ENCODE data around the gene METAP1. TPM values are rescaled to one million over a fixed set of nuclear protein-coding genes. Genes with fewer than 3 reads are reported as not detected.

The METAP1 gene
- total and polyA plus RNA-seq, 2 donors (not counting 1 experiment from before 2014, with no cell fraction given) = 20.4 to 40.0 TPM

DNA sequence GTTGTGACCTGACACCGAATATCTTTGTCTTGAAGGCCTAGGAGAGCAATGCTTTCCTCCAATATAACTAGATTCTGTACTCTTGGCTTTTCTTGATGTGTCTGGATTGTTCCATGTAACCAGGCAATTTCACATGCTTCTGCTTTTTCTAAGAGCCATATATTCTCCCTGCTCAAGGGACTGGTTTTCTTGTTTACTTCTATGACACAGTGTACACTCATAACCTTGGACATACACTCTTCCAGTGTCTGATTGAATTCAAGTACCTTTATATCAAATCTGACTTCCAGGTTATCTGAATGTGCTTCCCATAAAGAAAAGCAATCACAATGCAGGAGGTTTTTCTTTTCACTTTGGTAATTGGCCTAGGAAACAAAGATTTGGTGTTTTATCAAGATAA, 49.2 kb upstream of the METAP1 start:
- no peak for DNase-seq
- Mint-ChIP-seq H3K4me3 (no peak overlapping the region), H3K9me3 (ENCODE audit: insufficient read depth) (no peaks in the 10 kb centered on the region), H3K27me3 (no peaks in the 10 kb centered on the region), H3K4me1 (no peaks in the 10 kb centered on the region), H3K27ac (no peak overlapping the region)
- no peak for TF ChIP-seq EZH2 (IDR thresholded peaks at IDR 0.05; ENCODE audit: borderline replicate concordance, insufficient read depth, low read depth, low read length, poor library complexity, severe bottlenecking)
- TF ChIP-seq, protein P1, sequence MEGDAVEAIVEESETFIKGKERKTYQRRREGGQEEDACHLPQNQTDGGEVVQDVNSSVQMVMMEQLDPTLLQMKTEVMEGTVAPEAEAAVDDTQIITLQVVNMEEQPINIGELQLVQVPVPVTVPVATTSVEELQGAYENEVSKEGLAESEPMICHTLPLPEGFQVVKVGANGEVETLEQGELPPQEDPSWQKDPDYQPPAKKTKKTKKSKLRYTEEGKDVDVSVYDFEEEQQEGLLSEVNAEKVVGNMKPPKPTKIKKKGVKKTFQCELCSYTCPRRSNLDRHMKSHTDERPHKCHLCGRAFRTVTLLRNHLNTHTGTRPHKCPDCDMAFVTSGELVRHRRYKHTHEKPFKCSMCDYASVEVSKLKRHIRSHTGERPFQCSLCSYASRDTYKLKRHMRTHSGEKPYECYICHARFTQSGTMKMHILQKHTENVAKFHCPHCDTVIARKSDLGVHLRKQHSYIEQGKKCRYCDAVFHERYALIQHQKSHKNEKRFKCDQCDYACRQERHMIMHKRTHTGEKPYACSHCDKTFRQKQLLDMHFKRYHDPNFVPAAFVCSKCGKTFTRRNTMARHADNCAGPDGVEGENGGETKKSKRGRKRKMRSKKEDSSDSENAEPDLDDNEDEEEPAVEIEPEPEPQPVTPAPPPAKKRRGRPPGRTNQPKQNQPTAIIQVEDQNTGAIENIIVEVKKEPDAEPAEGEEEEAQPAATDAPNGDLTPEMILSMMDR (IDR thresholded peaks at IDR 0.05) = no peak
- no peaks in the 10 kb centered on the region for H3K27me3 ChIP-seq (replicated peaks in 1 of 4; ENCODE audit: control extremely low read depth in 1 of 4, control insufficient read depth in 3 of 4, insufficient read depth in 4 of 4, low read length in 3 of 4)
- no CpG with 5 or more reads among the region's 1 CpG for WGBS (ENCODE audit: insufficient coverage)
- ATAC-seq (ENCODE audit: low read depth) = no peak
- no peak overlapping the region for H3K4me3 ChIP-seq (ENCODE audit: control extremely low read depth in 1 of 5, extremely low read depth in 1 of 5, insufficient read depth in 1 of 5, low read depth in 2 of 5, low read length in 4 of 5)
- no peak overlapping the region for H2AFZ ChIP-seq (ENCODE audit: insufficient read depth, low read depth, low read length, poor library complexity, severe bottlenecking)
- CTCF ChIA-PET = no interaction called here
- intact Hi-C loops (cut with micrococcal nuclease) = no loop called here
- no peaks in the 10 kb centered on the region for H3K9me3 ChIP-seq (ENCODE audit: control extremely low read depth in 1 of 3, control insufficient read depth in 2 of 3, insufficient read depth in 1 of 3, low read length in 2 of 3)
- H3K27ac ChIP-seq (ENCODE audit: low read length in 2 of 2) = no peak overlapping the region
- no peaks in the 10 kb centered on the region for H3K4me1 ChIP-seq (ENCODE audit: control insufficient read depth in 2 of 2, insufficient read depth in 2 of 2, low read length in 2 of 2)
- H4K20me1 ChIP-seq (ENCODE audit: control insufficient read depth, insufficient read depth, low read length, poor library complexity, severe bottlenecking) = no peaks in the 10 kb centered on the region
- H3K4me2 ChIP-seq (replicated peaks; ENCODE audit: low read depth, low read length, poor library complexity, severe bottlenecking) = no peak overlapping the region
- no peaks in the 10 kb centered on the region for H3K36me3 ChIP-seq (replicated peaks in 1 of 2; ENCODE audit: control extremely low read depth in 1 of 2, control insufficient read depth in 1 of 2, extremely low read depth in 1 of 2, insufficient read depth in 2 of 2, low read length in 1 of 2)
- no peaks in the 10 kb centered on the region for H3K79me2 ChIP-seq (ENCODE audit: control insufficient read depth, insufficient read depth, low read length)
- no peak overlapping the region for H3K9ac ChIP-seq (ENCODE audit: low read length)
- POLR2A ChIA-PET = no interaction called here

DNA sequence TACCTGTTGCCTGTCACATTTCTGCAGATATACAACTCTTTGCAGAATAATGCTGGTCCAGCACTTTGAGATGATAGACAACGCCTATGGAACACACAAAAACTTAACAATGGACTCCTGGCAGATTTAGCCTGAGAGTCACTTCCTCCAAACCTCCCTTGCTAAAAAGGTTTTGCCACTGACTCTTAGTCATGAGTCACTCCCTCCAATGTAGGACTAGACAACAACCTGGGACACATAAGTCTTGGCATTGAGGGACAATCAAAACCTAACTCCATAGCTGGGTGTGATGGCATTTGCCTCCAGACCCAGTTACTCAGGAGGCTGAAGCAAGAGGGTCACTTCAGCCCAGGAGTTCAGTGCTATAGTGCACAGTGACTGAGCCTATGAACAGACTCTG, 44.6 kb upstream of the METAP1 start:
- H3K27me3 ChIP-seq (replicated peaks in 1 of 4; ENCODE audit: control extremely low read depth in 1 of 4, control insufficient read depth in 3 of 4, insufficient read depth in 4 of 4, low read length in 3 of 4) = no peaks in the 10 kb centered on the region
- Mint-ChIP-seq H3K27ac (no peak overlapping the region), H3K9me3 (ENCODE audit: insufficient read depth) (no peaks in the 10 kb centered on the region), H3K4me3 (no peak overlapping the region), H3K27me3 (peaks cover 9% of the 10 kb centered on the region), H3K4me1 (no peaks in the 10 kb centered on the region)
- DNase-seq (no peak), ATAC-seq (ENCODE audit: low read depth) (no peak)
- H2AFZ ChIP-seq (ENCODE audit: insufficient read depth, low read depth, low read length, poor library complexity, severe bottlenecking) = no peak overlapping the region
- H3K27ac ChIP-seq (ENCODE audit: low read length in 2 of 2) = no peak overlapping the region
- H3K4me2 ChIP-seq (replicated peaks; ENCODE audit: low read depth, low read length, poor library complexity, severe bottlenecking) = no peak overlapping the region
- no peaks in the 10 kb centered on the region for H3K4me1 ChIP-seq (ENCODE audit: control insufficient read depth in 2 of 2, insufficient read depth in 2 of 2, low read length in 2 of 2)
- no peaks in the 10 kb centered on the region for H3K79me2 ChIP-seq (ENCODE audit: control insufficient read depth, insufficient read depth, low read length)
- ChIA-PET CTCF (interaction anchor here (1.4 kb wide), 1 partner anchor 105 kb away, joined by 5 read pairs; no protein-coding TSS in a partner anchor), POLR2A (no interaction called here)
- H3K9ac ChIP-seq (ENCODE audit: low read length) = no peak overlapping the region
- WGBS (ENCODE audit: insufficient coverage) = 92% methylated on average over 1 of the region's 1 CpG
- no peak overlapping the region for H3K4me3 ChIP-seq (ENCODE audit: control extremely low read depth in 1 of 5, extremely low read depth in 1 of 5, insufficient read depth in 1 of 5, low read depth in 2 of 5, low read length in 4 of 5)
- TF ChIP-seq, protein P1 (IDR thresholded peaks at IDR 0.05) = no peak
- TF ChIP-seq EZH2 (IDR thresholded peaks at IDR 0.05; ENCODE audit: borderline replicate concordance, insufficient read depth, low read depth, low read length, poor library complexity, severe bottlenecking) = no peak
- H4K20me1 ChIP-seq (ENCODE audit: control insufficient read depth, insufficient read depth, low read length, poor library complexity, severe bottlenecking) = no peaks in the 10 kb centered on the region
- H3K36me3 ChIP-seq (replicated peaks in 1 of 2; ENCODE audit: control extremely low read depth in 1 of 2, control insufficient read depth in 1 of 2, extremely low read depth in 1 of 2, insufficient read depth in 2 of 2, low read length in 1 of 2) = no peaks in the 10 kb centered on the region
- intact Hi-C loops (cut with micrococcal nuclease) = no loop called here
- H3K9me3 ChIP-seq (ENCODE audit: control extremely low read depth in 1 of 3, control insufficient read depth in 2 of 3, insufficient read depth in 1 of 3, low read length in 2 of 3) = no peaks in the 10 kb centered on the region

Data from B cell (primary cell).